Gastroesophageal sphincter (tissue), 4 donors: ENCODE results near the gene PNCK. TPM values are rescaled to one million over a fixed set of nuclear protein-coding genes. Genes with fewer than 3 reads are reported as not detected.

ENCODE experiments used
- ATAC-seq: fragments of 150-250 bp; one replicate; pipeline ENCODE4 v1.9.1; 2016; ENCODE audit warnings: mild to moderate bottlenecking, moderate library complexity
- H3K27ac ChIP-seq, 4 donors: fragments of 200-600 bp; sonication (generic) in 3 of 4; 1 replicate in 3 of 4; 2 replicates in 1 of 4; pipeline ENCODE4 v1.5.1; 2016 to 2019
- H3K27me3 ChIP-seq: fragments of 200-600 bp; sonication (generic); one replicate; pipeline ENCODE4 v1.5.1; 2019
- H3K36me3 ChIP-seq, 2 donors: fragments of 200-600 bp; sonication (generic); one replicate each; pipeline ENCODE4 v1.5.1; 2019; ENCODE audit warnings: control low read depth in 1 of 2
- H3K4me1 ChIP-seq, 3 donors: fragments of 200-600 bp; sonication (generic); 1 replicate in 2 of 3; 2 replicates in 1 of 3; pipeline ENCODE4 v1.5.1; 2016 to 2019; ENCODE audit warnings: control low read depth in 2 of 3
- H3K4me3 ChIP-seq, 2 donors: fragments of 200-600 bp; sonication (generic); one replicate each; pipeline ENCODE4 v1.5.1; 2019; ENCODE audit warnings: mild to moderate bottlenecking in 1 of 2, moderate library complexity in 1 of 2
- H3K9me3 ChIP-seq, 3 donors: fragments of 200-600 bp; sonication (generic); one replicate each; pipeline ENCODE4 v1.5.1; 2017 to 2019; ENCODE audit warnings: control low read depth in 2 of 3
- CTCF ChIP-seq, 4 experiments: fragments of 200-600 bp in 2 of 4; fragments of 450-650 bp in 2 of 4; sonication (generic) in 1 of 4; IDR thresholded peaks; one replicate each; pipeline ENCODE4 v1.5.1; 2017 to 2019; ENCODE audit warnings: antibody characterized with exemption in 4 of 4, mild to moderate bottlenecking in 2 of 4, moderate library complexity in 2 of 4
- EP300 ChIP-seq: sonication (generic); formaldehyde crosslinking; IDR thresholded peaks from one replicate; pipeline ENCODE4 v1.6.1; 2017; ENCODE audit warnings: antibody characterized with exemption, mild to moderate bottlenecking
- POLR2A ChIP-seq, 2 donors: fragments of 450-650 bp; IDR thresholded peaks; one replicate each; pipeline ENCODE4 v1.6.1; 2017; ENCODE audit warnings: antibody characterized with exemption in 2 of 2, mild to moderate bottlenecking in 2 of 2, moderate library complexity in 1 of 2
- POLR2AphosphoS5 ChIP-seq: sonication (generic); formaldehyde crosslinking; IDR thresholded peaks from one replicate; pipeline ENCODE4 v1.6.1; 2017; ENCODE audit warnings: antibody characterized with exemption
- WGBS, 2 donors: methylation state at CpG; one replicate each; pipeline ENCODE4 v1.1.5; 2018; ENCODE audit warnings: low coverage in 1 of 2; 5-methylcytosine and 5-hydroxymethylcytosine counted together
- total RNA-seq, 4 donors: library from RNA; depleted of rRNA; stranded (reverse); fragments of >200 nt; gene quantifications; one replicate each; pipeline ENCODE4 v1.1.0, GENCODE V29; 2016

Gene PNCK
- total RNA-seq, 4 donors from 2014 or later, result 14.4 to 55.9 (median 30.1) TPM

GRCh38 chrX:153633607-153634180, 39.9 kb downstream of the PNCK start:
- Histone ChIP-seq H3K27ac (no peak overlapping the region), H3K4me3 (no peak overlapping the region), H3K9me3 (no peaks in the 10 kb centered on the region), H3K27me3 (no peaks in the 10 kb centered on the region), H3K36me3 (no peaks in the 10 kb centered on the region), H3K4me1 (no peaks in the 10 kb centered on the region)
- ATAC-seq, result no peak
- TF ChIP-seq CTCF (IDR thresholded peaks at IDR 0.05), result no peak
- TF ChIP-seq POLR2AphosphoS5, result no peak
- TF ChIP-seq EP300, result no peak
- WGBS, 2 donors, result 87% methylated on average over 3 of the region's 15 CpGs; no CpG with 5 or more reads in 1 of the 2 donors

- H3K4me1 ChIP-seq, result no peaks in the 10 kb centered on the region
- no peak for ATAC-seq
- H3K36me3 ChIP-seq, result no peaks in the 10 kb centered on the region
- no peaks in the 10 kb centered on the region for H3K27me3 ChIP-seq
- no peaks in the 10 kb centered on the region for H3K9me3 ChIP-seq
- WGBS, 2 donors, result 85 to 100% methylated on average over 1 to 6 of the region's 14 CpGs
- TF ChIP-seq CTCF (IDR thresholded peaks at IDR 0.05) (no peak), POLR2AphosphoS5 (no peak), POLR2A (IDR thresholded peaks at IDR 0.05) (no peak), EP300 (no peak)
- no peak overlapping the region for H3K4me3 ChIP-seq
- H3K27ac ChIP-seq, result no peak overlapping the region
These were observed 40.6 kb downstream of the PNCK start for GRCh38 chrX:153633048-153633447.

- TF ChIP-seq POLR2A (IDR thresholded peaks at IDR 0.05) (no peak), EP300 (no peak), CTCF (IDR thresholded peaks at IDR 0.05) (no peak), POLR2AphosphoS5 (no peak)
- H3K9me3 ChIP-seq, result no peaks in the 10 kb centered on the region
- ATAC-seq, result no peak
- H3K36me3 ChIP-seq, result no peaks in the 10 kb centered on the region
- no peaks in the 10 kb centered on the region for H3K27me3 ChIP-seq
- no CpG with 5 or more reads among the region's 7 CpGs for WGBS, 2 donors
- H3K27ac ChIP-seq, result no peak overlapping the region
- no peaks in the 10 kb centered on the region for H3K4me1 ChIP-seq
- no peak overlapping the region for H3K4me3 ChIP-seq
These were observed 41.0 kb downstream of the PNCK start for GRCh38 chrX:153632595-153632946.

GRCh38 chrX:153631907-153632594, 41.6 kb downstream of the PNCK start:
- TF ChIP-seq CTCF (IDR thresholded peaks at IDR 0.05) (no peak), POLR2AphosphoS5 (no peak), EP300 (no peak), POLR2A (IDR thresholded peaks at IDR 0.05) (no peak)
- no peak for ATAC-seq
- no peak overlapping the region for H3K4me3 ChIP-seq
- 93% methylated on average over 5 of the region's 19 CpGs; no CpG with 5 or more reads in 1 of the 2 donors for WGBS, 2 donors
- H3K9me3 ChIP-seq, result no peaks in the 10 kb centered on the region
- no peaks in the 10 kb centered on the region for H3K4me1 ChIP-seq
- no peak overlapping the region for H3K27ac ChIP-seq
- no peaks in the 10 kb centered on the region for H3K36me3 ChIP-seq
- H3K27me3 ChIP-seq, result no peaks in the 10 kb centered on the region

GRCh38 chrX:153631346-153631745, 42.3 kb downstream of the PNCK start:
- no peak for TF ChIP-seq EP300
- TF ChIP-seq CTCF (IDR thresholded peaks at IDR 0.05), result no peak
- no peak for TF ChIP-seq POLR2AphosphoS5
- no peak for TF ChIP-seq POLR2A (IDR thresholded peaks at IDR 0.05)
- 60 to 100% methylated on average over 1 to 2 of the region's 2 CpGs for WGBS, 2 donors
- no peak for ATAC-seq
- no peak overlapping the region for H3K4me3 ChIP-seq
- no peaks in the 10 kb centered on the region for H3K36me3 ChIP-seq
- no peaks in the 10 kb centered on the region for H3K27me3 ChIP-seq
- no peak overlapping the region for H3K27ac ChIP-seq
- no peaks in the 10 kb centered on the region for H3K4me1 ChIP-seq
- no peaks in the 10 kb centered on the region for H3K9me3 ChIP-seq
